ENCODE data around the gene EPB41L1. TPM values are rescaled to one million over a fixed set of nuclear protein-coding genes. Genes with fewer than 3 reads are reported as not detected.
"Not testable (repeated sequence)": the region's sequence is repeated elsewhere in the genome, so short reads cannot be mapped to it uniquely, and the experiment has no call there.

The EPB41L1 gene
- total and polyA plus RNA-seq, 2 donors = 32.1 to 37.0 TPM

DNA sequence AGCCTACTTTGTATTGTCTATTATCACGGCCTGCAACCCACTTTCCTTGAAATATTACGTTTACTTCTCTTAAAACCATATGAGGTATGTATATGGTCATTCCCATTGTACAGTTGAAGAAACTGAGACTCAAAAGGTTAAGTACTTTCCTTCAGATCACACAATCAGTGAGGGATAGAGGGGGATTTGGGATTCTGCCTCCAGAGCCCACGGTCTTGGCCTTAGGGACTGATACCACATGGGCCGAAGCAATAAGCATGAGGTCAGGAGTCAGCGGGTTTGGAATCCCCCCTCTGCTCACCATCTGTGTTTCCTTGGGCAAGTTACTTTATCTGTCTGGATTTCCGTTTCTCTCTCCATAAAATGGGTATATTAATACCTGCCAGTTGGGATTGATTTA lies 19.4 kb upstream of the EPB41L1 start:
- no peaks in the 10 kb centered on the region for H3K4me1 ChIP-seq (ENCODE audit: insufficient read depth)
- peaks cover 2% of the 10 kb centered on the region for H3K36me3 ChIP-seq (ENCODE audit: insufficient read depth)
- WGBS = 90% methylated on average over 6 of the region's 6 CpGs
- H3K4me3 ChIP-seq (ENCODE audit: low read depth, low read length) = no peak overlapping the region
- H3K27ac ChIP-seq (ENCODE audit: low read depth) = no peak overlapping the region
- DNase-seq (ENCODE audit: extremely low spot score) = no peak

- no peak overlapping the region for H3K27ac ChIP-seq (ENCODE audit: low read depth)
- peaks cover 2% of the 10 kb centered on the region for H3K36me3 ChIP-seq (ENCODE audit: insufficient read depth)
- WGBS = 90% methylated on average over 3 of the region's 3 CpGs
- no peak for DNase-seq (ENCODE audit: extremely low spot score)
- no peaks in the 10 kb centered on the region for H3K4me1 ChIP-seq (ENCODE audit: insufficient read depth)
- H3K4me3 ChIP-seq (ENCODE audit: low read depth, low read length) = no peak overlapping the region
Measured at GRCh38 chr20:36135821-36136220, 18.7 kb upstream of the EPB41L1 start.

DNA sequence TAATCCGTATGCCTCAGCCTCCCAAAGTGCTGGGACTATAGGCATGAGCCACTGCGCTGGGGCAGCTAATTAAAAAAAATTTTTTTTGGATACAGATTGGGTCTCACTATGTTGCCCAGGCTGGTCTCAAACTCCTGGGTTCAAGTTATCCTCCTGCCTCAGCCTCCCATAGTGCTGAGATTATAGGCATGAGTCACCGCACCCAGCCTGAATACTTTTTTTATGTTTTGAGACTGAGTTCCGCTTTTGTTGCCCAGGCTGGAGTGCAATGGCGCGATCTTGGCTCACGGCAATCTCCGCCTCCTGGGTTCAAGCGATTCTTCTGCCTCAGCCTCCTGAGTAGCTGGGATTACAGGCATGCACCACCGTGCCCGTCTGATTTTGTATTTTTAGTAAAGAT lies 17.2 kb upstream of the EPB41L1 start:
- not testable (repeated sequence) for H3K36me3 ChIP-seq (ENCODE audit: insufficient read depth); H3K4me3 ChIP-seq (ENCODE audit: low read depth, low read length); H3K4me1 ChIP-seq (ENCODE audit: insufficient read depth); DNase-seq (ENCODE audit: extremely low spot score); H3K27ac ChIP-seq (ENCODE audit: low read depth)
- 86% methylated on average over 11 of the region's 11 CpGs for WGBS

- H3K36me3 ChIP-seq (ENCODE audit: insufficient read depth) = no peaks in the 10 kb centered on the region
- no peak overlapping the region for H3K4me3 ChIP-seq (ENCODE audit: low read depth, low read length)
- no peak overlapping the region for H3K27ac ChIP-seq (ENCODE audit: low read depth)
- 78% methylated on average over 2 of the region's 2 CpGs for WGBS
- H3K4me1 ChIP-seq (ENCODE audit: insufficient read depth) = no peaks in the 10 kb centered on the region
- DNase-seq (ENCODE audit: extremely low spot score) = no peak
Measured at GRCh38 chr20:36141310-36141709, 13.2 kb upstream of the EPB41L1 start.

- Histone ChIP-seq H3K4me3 (ENCODE audit: low read depth, low read length) (no peak overlapping the region), H3K4me1 (ENCODE audit: insufficient read depth) (no peaks in the 10 kb centered on the region), H3K36me3 (ENCODE audit: insufficient read depth) (no peaks in the 10 kb centered on the region), H3K27ac (ENCODE audit: low read depth) (no peak overlapping the region)
- 43% methylated on average over 1 of the region's 1 CpG for WGBS
- no peak for DNase-seq (ENCODE audit: extremely low spot score)
Measured at GRCh38 chr20:36144336-36144735, 10.2 kb upstream of the EPB41L1 start.

- DNase-seq (ENCODE audit: extremely low spot score) = no peak
- no peaks in the 10 kb centered on the region for H3K4me1 ChIP-seq (ENCODE audit: insufficient read depth)
- H3K4me3 ChIP-seq (ENCODE audit: low read depth, low read length) = no peak overlapping the region
- 52% methylated on average over 12 of the region's 12 CpGs for WGBS
- no peaks in the 10 kb centered on the region for H3K36me3 ChIP-seq (ENCODE audit: insufficient read depth)
- no peak overlapping the region for H3K27ac ChIP-seq (ENCODE audit: low read depth)
Measured at GRCh38 chr20:36145877-36146707, 8.4 kb upstream of the EPB41L1 start.

DNA sequence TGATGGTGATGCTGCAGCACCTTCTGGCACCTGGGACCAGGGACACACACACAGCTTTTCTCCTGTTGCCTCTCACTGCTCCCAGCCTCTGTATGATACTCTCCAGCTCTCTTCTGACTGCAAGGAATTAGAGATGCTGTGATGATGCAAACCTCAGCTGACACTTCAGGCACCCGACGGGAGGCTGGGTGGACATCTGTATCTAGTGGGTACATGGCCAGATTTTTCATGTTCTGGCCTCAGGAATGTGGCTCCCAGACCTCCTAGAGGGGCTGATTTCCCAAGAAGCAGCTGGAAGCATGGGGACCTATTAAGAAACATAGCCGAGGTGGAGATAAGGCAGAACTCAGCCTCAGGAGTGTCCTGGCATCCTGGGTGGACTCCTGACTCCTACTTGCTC lies 6.8 kb upstream of the EPB41L1 start:
- 38% methylated on average over 3 of the region's 3 CpGs for WGBS
- H3K4me3 ChIP-seq (ENCODE audit: low read depth, low read length) = no peak overlapping the region
- DNase-seq (ENCODE audit: extremely low spot score) = no peak

DNA sequence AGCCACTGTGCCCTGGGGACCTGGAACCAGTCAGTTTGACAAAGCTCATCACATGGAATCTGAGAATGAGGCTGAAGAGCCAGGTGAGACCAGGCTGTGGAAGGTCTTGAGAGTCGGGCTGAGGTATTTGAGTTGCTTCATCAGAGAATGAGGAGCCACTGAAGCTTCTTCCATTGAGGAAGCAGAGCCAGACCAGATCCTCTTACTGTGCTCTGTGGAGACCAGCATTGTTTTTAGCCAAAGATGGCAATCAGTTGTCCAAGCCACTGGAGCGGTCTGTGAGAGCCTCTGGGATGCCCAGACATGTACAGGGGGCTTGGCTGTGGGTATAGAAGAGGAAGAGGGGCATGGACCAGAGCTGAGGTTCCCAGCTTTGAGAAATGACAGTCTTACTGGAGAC lies 6.1 kb upstream of the EPB41L1 start:
- Histone ChIP-seq H3K4me1 (ENCODE audit: insufficient read depth) (no peaks in the 10 kb centered on the region), H3K4me3 (ENCODE audit: low read depth, low read length) (no peak overlapping the region), H3K36me3 (ENCODE audit: insufficient read depth) (no peaks in the 10 kb centered on the region), H3K27ac (ENCODE audit: low read depth) (no peak overlapping the region)
- no peak for DNase-seq (ENCODE audit: extremely low spot score)
- WGBS = 92% methylated on average over 2 of the region's 2 CpGs

More for the DNA sequence above, 6.8 kb upstream of the EPB41L1 start:
- no peak overlapping the region for H3K27ac ChIP-seq (ENCODE audit: low read depth)
- no peaks in the 10 kb centered on the region for H3K4me1 ChIP-seq (ENCODE audit: insufficient read depth)
- no peaks in the 10 kb centered on the region for H3K36me3 ChIP-seq (ENCODE audit: insufficient read depth)

- DNase-seq (ENCODE audit: extremely low spot score) = no peak
- no peak overlapping the region for H3K27ac ChIP-seq (ENCODE audit: low read depth)
- H3K4me1 ChIP-seq (ENCODE audit: insufficient read depth) = no peaks in the 10 kb centered on the region
- no peaks in the 10 kb centered on the region for H3K36me3 ChIP-seq (ENCODE audit: insufficient read depth)
- 85% methylated on average over 3 of the region's 3 CpGs for WGBS
- H3K4me3 ChIP-seq (ENCODE audit: low read depth, low read length) = no peak overlapping the region
Measured at GRCh38 chr20:36149012-36149411, 5.5 kb upstream of the EPB41L1 start.

DNA sequence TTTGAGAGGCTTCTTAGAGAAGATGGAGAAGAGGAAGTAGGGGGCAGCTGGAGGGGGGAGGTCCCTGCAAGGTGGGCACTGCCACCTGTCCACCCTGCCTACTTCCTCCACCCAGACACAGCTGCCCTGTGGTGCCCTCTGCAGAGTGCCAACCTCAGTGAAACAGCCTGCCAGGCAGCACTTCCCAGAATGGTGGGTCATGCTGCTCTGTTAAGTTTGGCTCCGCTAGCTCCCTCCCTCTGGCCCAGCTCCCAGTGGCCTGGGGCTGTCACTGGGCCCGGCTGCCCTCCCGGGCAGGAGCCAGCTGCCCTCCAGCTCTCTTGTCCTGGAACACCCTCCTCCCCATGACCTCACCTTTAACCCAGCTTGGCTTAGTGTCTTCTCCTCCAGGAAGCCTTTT lies 5.1 kb upstream of the EPB41L1 start:
- no peaks in the 10 kb centered on the region for H3K4me1 ChIP-seq (ENCODE audit: insufficient read depth)
- no peak overlapping the region for H3K4me3 ChIP-seq (ENCODE audit: low read depth, low read length)
- H3K36me3 ChIP-seq (ENCODE audit: insufficient read depth) = no peaks in the 10 kb centered on the region
- no peak overlapping the region for H3K27ac ChIP-seq (ENCODE audit: low read depth)
- 61% methylated on average over 3 of the region's 3 CpGs for WGBS
- no peak for DNase-seq (ENCODE audit: extremely low spot score)

- no peak overlapping the region for H3K27ac ChIP-seq (ENCODE audit: low read depth)
- WGBS = 94% methylated on average over 3 of the region's 3 CpGs
- no peaks in the 10 kb centered on the region for H3K36me3 ChIP-seq (ENCODE audit: insufficient read depth)
- DNase-seq (ENCODE audit: extremely low spot score) = no peak
- H3K4me1 ChIP-seq (ENCODE audit: insufficient read depth) = no peaks in the 10 kb centered on the region
- no peak overlapping the region for H3K4me3 ChIP-seq (ENCODE audit: low read depth, low read length)
Measured at GRCh38 chr20:36150489-36150846, 4.1 kb upstream of the EPB41L1 start.

DNA sequence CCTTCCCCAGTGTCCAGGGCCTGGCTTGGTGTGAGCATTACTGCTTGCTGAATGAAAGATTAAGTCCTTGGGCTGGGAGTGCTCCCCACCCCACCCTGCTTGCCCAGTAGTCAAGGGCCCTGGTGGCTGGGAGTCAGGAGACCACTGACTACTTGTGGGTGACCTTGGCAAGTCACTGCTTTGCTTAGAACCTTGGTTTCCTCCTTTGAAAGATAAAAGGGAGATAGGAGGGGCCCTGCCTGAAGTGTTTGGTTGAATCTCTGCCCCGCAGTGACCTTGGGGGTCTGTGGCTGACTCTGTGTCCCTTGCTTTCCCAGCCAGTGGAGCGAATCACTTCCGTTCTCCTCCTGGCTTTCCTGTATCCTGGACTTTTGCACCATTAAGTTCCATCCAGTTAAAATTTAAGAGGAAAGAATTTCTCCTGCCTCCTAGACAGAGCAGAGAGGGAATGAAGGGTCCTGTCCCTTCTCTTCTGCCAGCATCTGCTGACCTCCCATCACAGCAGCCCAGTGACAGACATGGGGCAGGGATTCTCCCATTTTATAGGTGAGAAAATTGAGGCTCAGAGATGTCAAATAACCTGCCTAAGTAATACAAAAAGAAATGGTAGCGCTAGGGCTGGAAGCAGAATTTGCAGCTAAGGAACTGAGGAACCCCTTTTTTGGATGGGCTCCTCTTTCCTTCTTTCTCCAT lies 3.5 kb upstream of the EPB41L1 start:
- Histone ChIP-seq H3K4me3 (ENCODE audit: low read depth, low read length) (no peak overlapping the region), H3K27ac (ENCODE audit: low read depth) (no peak overlapping the region), H3K36me3 (ENCODE audit: insufficient read depth) (no peaks in the 10 kb centered on the region), H3K4me1 (ENCODE audit: insufficient read depth) (no peaks in the 10 kb centered on the region)
- WGBS = 79% methylated on average over 4 of the region's 4 CpGs
- DNase-seq (ENCODE audit: extremely low spot score) = no peak

- WGBS = 39% methylated on average over 4 of the region's 4 CpGs
- no peak for DNase-seq (ENCODE audit: extremely low spot score)
- no peak overlapping the region for H3K27ac ChIP-seq (ENCODE audit: low read depth)
- no peaks in the 10 kb centered on the region for H3K36me3 ChIP-seq (ENCODE audit: insufficient read depth)
- no peak overlapping the region for H3K4me3 ChIP-seq (ENCODE audit: low read depth, low read length)
- H3K4me1 ChIP-seq (ENCODE audit: insufficient read depth) = no peaks in the 10 kb centered on the region
Measured at GRCh38 chr20:36152261-36152660, 2.3 kb upstream of the EPB41L1 start.

DNA sequence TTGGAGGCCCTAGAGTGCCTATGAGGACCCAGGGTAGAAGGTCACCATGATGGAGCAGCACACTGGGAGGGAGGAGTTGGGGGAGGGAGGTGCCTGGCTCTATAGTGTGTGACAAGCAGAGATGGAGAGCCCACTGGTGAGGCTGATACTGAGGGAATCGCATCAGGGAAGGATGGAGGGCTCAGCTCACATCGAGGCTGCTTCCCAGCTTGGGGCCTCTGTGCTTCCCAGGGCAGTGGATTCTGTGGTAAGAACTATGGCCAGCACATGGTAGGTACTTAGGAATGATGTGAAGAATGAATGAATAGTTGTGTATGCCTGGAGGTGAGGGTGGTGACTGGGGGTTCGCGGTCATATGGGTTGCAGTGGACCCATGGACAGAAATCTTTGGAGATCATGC lies 1.3 kb upstream of the EPB41L1 start:
- 89% methylated on average over 4 of the region's 4 CpGs for WGBS
- H3K27ac ChIP-seq (ENCODE audit: low read depth) = no peak overlapping the region
- no peak overlapping the region for H3K4me3 ChIP-seq (ENCODE audit: low read depth, low read length)
- no peaks in the 10 kb centered on the region for H3K4me1 ChIP-seq (ENCODE audit: insufficient read depth)
- no peaks in the 10 kb centered on the region for H3K36me3 ChIP-seq (ENCODE audit: insufficient read depth)
- no peak for DNase-seq (ENCODE audit: extremely low spot score)
